Left lung (tissue), 10 donors: ENCODE data around the gene CARS1. TPM values are rescaled to one million over a fixed set of nuclear protein-coding genes. Genes with fewer than 3 reads are reported as not detected.

Experiments
- ATAC-seq: fragments of 200-7000 bp; cut with Tn5 transposase; one replicate; pipeline ENCODE4 v1.9.1; 2020; ENCODE audit warnings: moderate library complexity
- DNase-seq, 4 donors: peaks; one replicate each; pipeline ENCODE4 v3.0.0-alpha.2; 2013 to 2020
- H3K27ac ChIP-seq, 2 donors: fragments of 200-600 bp; sonication (generic) in 1 of 2; one replicate each; pipeline versions ENCODE4 v1.5.0 to v1.8.0; 2020 to 2021
- H3K27me3 ChIP-seq, 2 donors: fragments of 200-600 bp; sonication (generic) in 1 of 2; one replicate each; pipeline versions ENCODE4 v1.5.0 to v1.8.0; 2020 to 2021
- H3K36me3 ChIP-seq, 2 donors: fragments of 200-600 bp; sonication (generic) in 1 of 2; one replicate each; pipeline versions ENCODE4 v1.5.0 to v1.8.0; 2020 to 2021
- H3K4me1 ChIP-seq, 2 donors: fragments of 200-600 bp; one replicate each; pipeline ENCODE4 v1.8.0; 2021
- H3K4me3 ChIP-seq, 2 donors: fragments of 200-600 bp; sonication (generic) in 1 of 2; one replicate each; pipeline versions ENCODE4 v1.5.0 to v1.8.0; 2020 to 2021; ENCODE audit warnings: mild to moderate bottlenecking in 1 of 2
- H3K9me3 ChIP-seq, 2 donors: fragments of 200-600 bp; sonication (generic) in 1 of 2; one replicate each; pipeline versions ENCODE4 v1.5.0 to v1.8.0; 2020 to 2021
- intact Hi-C, 2 donors: fragments of 100-400 bp; cut with DNase I; formaldehyde crosslinking; loops; one replicate each; pipeline versions ENCODE4 v1.11.2 to v1.14.2; 2022
- polyA plus RNA-seq, 6 donors: library from polyadenylated mRNA; unstranded; fragments of 120-200 nt; gene quantifications; one replicate each; pipeline ENCODE4 v1.2.1, GENCODE V29; 2013; ENCODE audit not compliant: insufficient read length in 6 of 6
- total RNA-seq, 2 donors: library from RNA; stranded (reverse); fragmentation: NEBNext Ultra II Directional; extraction: Animal tissue kit (Norgen Biotek cat#: 25700); gene quantifications; one replicate each; pipeline ENCODE4 v1.2.1, GENCODE V29; 2021
- TF ChIP-seq, protein P1 (sequence below), 2 donors: fragments of 200-600 bp; sonication (generic) in 1 of 2; IDR thresholded peaks; one replicate each; pipeline versions ENCODE4 v1.5.0 to v1.8.0; 2021; ENCODE audit warnings: antibody characterized with exemption in 2 of 2
- donor health status: DM: no; HTN: yes; CAD: no.
- donor health status: DM: no; HTN: no; CAD: no.

Gene CARS1
- total and polyA plus RNA-seq, 8 donors: 28.3 to 49.9 (median 31.4) TPM

GRCh38 chr11:2960139-2960538 lies 97.1 kb downstream of the CARS1 start:
- intact Hi-C loops: no loop called here
- Histone ChIP-seq H3K36me3 (peaks cover 0 to 100% of the 10 kb centered on the region in 2 donors), H3K4me1 (peaks cover 0 to 13% of the 10 kb centered on the region in 2 donors), H3K9me3 (no peaks in the 10 kb centered on the region), H3K27me3 (no peaks in the 10 kb centered on the region), H3K27ac (no peak overlapping the region), H3K4me3 (no peak overlapping the region)
- no peak for DNase-seq
- no peak for ATAC-seq
- TF ChIP-seq, protein P1, sequence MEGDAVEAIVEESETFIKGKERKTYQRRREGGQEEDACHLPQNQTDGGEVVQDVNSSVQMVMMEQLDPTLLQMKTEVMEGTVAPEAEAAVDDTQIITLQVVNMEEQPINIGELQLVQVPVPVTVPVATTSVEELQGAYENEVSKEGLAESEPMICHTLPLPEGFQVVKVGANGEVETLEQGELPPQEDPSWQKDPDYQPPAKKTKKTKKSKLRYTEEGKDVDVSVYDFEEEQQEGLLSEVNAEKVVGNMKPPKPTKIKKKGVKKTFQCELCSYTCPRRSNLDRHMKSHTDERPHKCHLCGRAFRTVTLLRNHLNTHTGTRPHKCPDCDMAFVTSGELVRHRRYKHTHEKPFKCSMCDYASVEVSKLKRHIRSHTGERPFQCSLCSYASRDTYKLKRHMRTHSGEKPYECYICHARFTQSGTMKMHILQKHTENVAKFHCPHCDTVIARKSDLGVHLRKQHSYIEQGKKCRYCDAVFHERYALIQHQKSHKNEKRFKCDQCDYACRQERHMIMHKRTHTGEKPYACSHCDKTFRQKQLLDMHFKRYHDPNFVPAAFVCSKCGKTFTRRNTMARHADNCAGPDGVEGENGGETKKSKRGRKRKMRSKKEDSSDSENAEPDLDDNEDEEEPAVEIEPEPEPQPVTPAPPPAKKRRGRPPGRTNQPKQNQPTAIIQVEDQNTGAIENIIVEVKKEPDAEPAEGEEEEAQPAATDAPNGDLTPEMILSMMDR (IDR thresholded peaks at IDR 0.05): no peak

DNA sequence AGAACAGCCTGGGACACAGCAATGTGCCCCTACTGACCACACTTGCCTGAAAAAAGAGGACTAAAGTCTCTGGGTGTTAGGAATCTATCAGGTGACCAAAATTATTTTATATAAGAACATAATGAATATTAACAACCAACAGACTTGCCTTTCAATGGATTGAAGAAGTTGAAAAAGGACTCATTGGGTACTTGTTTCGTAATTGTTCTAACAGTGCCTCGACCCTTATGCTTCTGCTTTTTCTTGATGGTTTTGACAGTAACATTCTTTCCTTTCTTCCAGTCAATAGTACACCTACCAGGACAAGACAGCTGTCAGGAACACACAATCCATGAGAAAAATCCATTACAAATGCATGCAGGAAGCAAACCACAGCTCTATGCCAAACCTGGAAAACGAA lies 99.0 kb downstream of the CARS1 start:
- H3K36me3 ChIP-seq: peaks cover 0 to 100% of the 10 kb centered on the region in 2 donors
- no peak for ATAC-seq

GRCh38 chr11:2955906-2956476 lies 101.2 kb downstream of the CARS1 start:
- intact Hi-C loops: no loop called here
- Histone ChIP-seq H3K9me3 (no peaks in the 10 kb centered on the region), H3K36me3 (peaks cover 0 to 99% of the 10 kb centered on the region in 2 donors), H3K4me3 (no peak overlapping the region), H3K27ac (no peak overlapping the region), H3K4me1 (peaks cover 0 to 24% of the 10 kb centered on the region in 2 donors), H3K27me3 (no peaks in the 10 kb centered on the region)
- TF ChIP-seq, protein P1 (IDR thresholded peaks at IDR 0.05): no peak
- DNase-seq (peak in 1 of 4 donors; percentile 50), ATAC-seq (peak; percentile 20)

More for the DNA sequence above, 99.0 kb downstream of the CARS1 start:
- TF ChIP-seq, protein P1 (IDR thresholded peaks at IDR 0.05): no peak
- no peak for DNase-seq
- Histone ChIP-seq H3K9me3 (no peaks in the 10 kb centered on the region), H3K27ac (peak overlapping the region in 1 of 2 donors; percentile 2), H3K27me3 (no peaks in the 10 kb centered on the region), H3K4me1 (peaks cover 0 to 13% of the 10 kb centered on the region in 2 donors), H3K4me3 (no peak overlapping the region)
- intact Hi-C loops: no loop called here

GRCh38 chr11:2954263-2954662 lies 103.0 kb downstream of the CARS1 start:
- DNase-seq: no peak
- peaks cover 0 to 99% of the 10 kb centered on the region in 2 donors for H3K36me3 ChIP-seq
- H3K27ac ChIP-seq: no peak overlapping the region
- peaks cover 0 to 28% of the 10 kb centered on the region in 2 donors for H3K4me1 ChIP-seq
- intact Hi-C loops: no loop called here
- H3K9me3 ChIP-seq: no peaks in the 10 kb centered on the region
- TF ChIP-seq, protein P1 (IDR thresholded peaks at IDR 0.05): no peak
- no peak for ATAC-seq
- no peaks in the 10 kb centered on the region for H3K27me3 ChIP-seq
- H3K4me3 ChIP-seq: no peak overlapping the region

DNA sequence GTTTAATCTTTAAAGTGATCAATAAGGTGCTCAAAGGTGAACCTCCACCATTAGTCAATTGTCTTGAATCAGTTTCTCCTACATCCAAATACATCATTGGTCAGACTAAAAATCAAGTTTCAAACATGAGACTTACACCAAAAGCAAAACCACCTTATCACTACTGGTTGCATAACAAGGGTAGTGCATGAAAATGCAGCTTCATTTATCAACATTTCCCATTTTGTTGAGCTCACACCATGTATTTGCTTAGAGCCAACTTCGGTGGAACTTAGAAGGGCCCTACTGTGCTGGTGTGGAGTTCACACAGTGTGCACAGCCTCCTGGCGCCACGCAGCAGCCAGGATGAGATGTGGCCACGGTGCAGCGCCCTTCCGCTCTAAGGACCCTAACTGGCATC lies 104.9 kb downstream of the CARS1 start:
- H3K4me1 ChIP-seq: peaks cover 0 to 15% of the 10 kb centered on the region in 2 donors
- intact Hi-C loops: no loop called here
- H3K27me3 ChIP-seq: no peaks in the 10 kb centered on the region
- no peak overlapping the region for H3K27ac ChIP-seq
- TF ChIP-seq, protein P1 (IDR thresholded peaks at IDR 0.05): no peak
- H3K9me3 ChIP-seq: no peaks in the 10 kb centered on the region
- ATAC-seq (no peak), DNase-seq (no peak)
- H3K36me3 ChIP-seq: peaks cover 0 to 99% of the 10 kb centered on the region in 2 donors
- no peak overlapping the region for H3K4me3 ChIP-seq
